Ishikawa (cell line): Measurements from ENCODE around the gene AKAP9.

Experiments used
- CEBPB ChIP-seq: IDR thresholded peaks from 2 replicates; pipeline ENCODE4 v1.6.1; 2012
- CREB1 ChIP-seq: IDR thresholded peaks from 2 replicates; pipeline ENCODE4 v1.6.1; 2012; ENCODE audit warnings: low read depth
- EGR1 ChIP-seq: IDR thresholded peaks from 2 replicates; pipeline ENCODE4 v1.6.1; 2012
- EP300 ChIP-seq: IDR thresholded peaks from 2 replicates; pipeline ENCODE4 v1.6.1; 2012; ENCODE audit warnings: borderline replicate concordance
- FOXM1 ChIP-seq: IDR thresholded peaks from 2 replicates; pipeline ENCODE4 v1.6.1; 2012; ENCODE audit warnings: low read depth, borderline replicate concordance
- MAX ChIP-seq: IDR thresholded peaks from 2 replicates; pipeline ENCODE4 v1.6.1; 2012
- NFIC ChIP-seq: IDR thresholded peaks from 2 replicates; pipeline ENCODE4 v1.6.1; 2012
- RAD21 ChIP-seq: IDR thresholded peaks from 2 replicates; pipeline ENCODE4 v1.6.1; 2012; ENCODE audit warnings: low read depth
- REST ChIP-seq: IDR thresholded peaks from 2 replicates; pipeline ENCODE4 v1.6.1; 2012; ENCODE audit warnings: low read depth, mild to moderate bottlenecking
- TAF1 ChIP-seq: IDR thresholded peaks from 2 replicates; pipeline ENCODE4 v1.6.1; 2012; ENCODE audit warnings: low read depth, mild to moderate bottlenecking
- TCF12 ChIP-seq: IDR thresholded peaks from 2 replicates; pipeline ENCODE4 v1.6.1; 2012; ENCODE audit warnings: low read depth
- TEAD4 ChIP-seq: IDR thresholded peaks from 2 replicates; pipeline ENCODE4 v1.6.1; 2012
- USF1 ChIP-seq: IDR thresholded peaks from 2 replicates; pipeline ENCODE4 v1.6.1; 2012
- YY1 ChIP-seq: IDR thresholded peaks from 2 replicates; pipeline ENCODE4 v1.6.1; 2012; ENCODE audit warnings: low read depth
- ZBTB7A ChIP-seq: IDR thresholded peaks from 2 replicates; pipeline ENCODE4 v1.6.1; 2012; ENCODE audit warnings: low read depth

AKAP9 gene

GRCh38 chr7:92035576-92035975 is 94.9 kb downstream of the AKAP9 start:
- no peak for TF ChIP-seq TAF1
- no peak for TF ChIP-seq NFIC
- no peak for TF ChIP-seq CREB1
- TF ChIP-seq YY1 = no peak
- TF ChIP-seq TCF12 = no peak
- TF ChIP-seq EGR1 = no peak
- TF ChIP-seq ZBTB7A = no peak
- no peak for TF ChIP-seq MAX
- TF ChIP-seq EP300 = no peak
- no peak for TF ChIP-seq FOXM1
- no peak for TF ChIP-seq RAD21
- TF ChIP-seq CEBPB = no peak
- no peak for TF ChIP-seq TEAD4
- TF ChIP-seq USF1 = no peak
- no peak for TF ChIP-seq REST

- TF ChIP-seq TCF12 (no peak), EP300 (no peak), CEBPB (no peak), ZBTB7A (no peak)
Measured at GRCh38 chr7:92039900-92040299, 99.2 kb downstream of the AKAP9 start.

- TF ChIP-seq ZBTB7A (no peak), RAD21 (no peak), FOXM1 (no peak), USF1 (no peak), CEBPB (no peak), NFIC (no peak)
Measured at GRCh38 chr7:92042056-92042737, 101.5 kb downstream of the AKAP9 start.

GRCh38 chr7:92043098-92043497 is 102.4 kb downstream of the AKAP9 start:
- TF ChIP-seq TCF12 (no peak), USF1 (no peak)

- no peak for TF ChIP-seq MAX
- TF ChIP-seq FOXM1 = no peak
- no peak for TF ChIP-seq USF1
- TF ChIP-seq NFIC = no peak
- TF ChIP-seq RAD21 = no peak
- TF ChIP-seq EP300 = no peak
- no peak for TF ChIP-seq REST
- TF ChIP-seq CEBPB = no peak
- TF ChIP-seq TEAD4 = no peak
- no peak for TF ChIP-seq YY1
- TF ChIP-seq TAF1 = no peak
- no peak for TF ChIP-seq EGR1
- no peak for TF ChIP-seq TCF12
- no peak for TF ChIP-seq CREB1
- no peak for TF ChIP-seq ZBTB7A
Measured at GRCh38 chr7:92043637-92044036, 103.0 kb downstream of the AKAP9 start.
